CD4-positive, alpha-beta memory T cell (primary cell): ENCODE data around the gene UBL7. TPM values are rescaled to one million over a fixed set of nuclear protein-coding genes. Genes with fewer than 3 reads are reported as not detected.
A peak's percentile ranks its signal among the peaks of the same experiment; 100 is the strongest.

Source experiments
- CTCF ChIA-PET: fragments of 350-600 bp; sonication (Branson Sonifier 250); formaldehyde crosslinking; loops from one replicate; lab custom pipeline; 2021; ENCODE audit warnings: inconsistent platforms; ENCODE audit not compliant: partially characterized antibody; lab: Charles Lee
- POLR2A ChIA-PET: fragments of 350-600 bp; sonication (Branson Sonifier 250); formaldehyde crosslinking; loops from one replicate; lab custom pipeline; 2021; ENCODE audit not compliant: partially characterized antibody; lab: Charles Lee
- DNase-seq, 5 donors: peaks; one replicate each; pipeline versions ENCODE4 v3.0.0 to v3.0.0-alpha.2; 2020 to 2022; ENCODE audit warnings: mixed read lengths in 1 of 5
- H3K27ac ChIP-seq: one replicate; pipeline ENCODE4 v1.7.0; 2013; ENCODE audit warnings: low read depth, low read length
- H3K27me3 ChIP-seq: 2 replicates; pipeline ENCODE4 v1.7.0; 2013; ENCODE audit warnings: mild to moderate bottlenecking, low read length, moderate library complexity; ENCODE audit not compliant: insufficient read depth
- H3K36me3 ChIP-seq: 2 replicates; pipeline ENCODE4 v1.7.0; 2013; ENCODE audit warnings: mild to moderate bottlenecking, low read length, moderate library complexity; ENCODE audit not compliant: insufficient read depth
- H3K4me1 ChIP-seq: 2 replicates; pipeline ENCODE4 v1.7.0; 2013; ENCODE audit warnings: mild to moderate bottlenecking, low read length, moderate library complexity; ENCODE audit not compliant: insufficient read depth
- H3K4me3 ChIP-seq, 2 donors: one replicate each; pipeline ENCODE4 v1.7.0; 2013; ENCODE audit warnings: low read length in 2 of 2, mild to moderate bottlenecking in 1 of 2
- H3K9me3 ChIP-seq, 2 donors: one replicate each; pipeline ENCODE4 v1.7.0; 2013; ENCODE audit warnings: low read length in 2 of 2, control low read depth in 1 of 2; ENCODE audit not compliant: control insufficient read depth in 1 of 2
- H3K27ac Mint-ChIP-seq, 7 donors: one replicate each; pipeline ENCODE4 v1.8.0; 2020 to 2021; ENCODE audit warnings: mixed read lengths in 7 of 7, mild to moderate bottlenecking in 6 of 7, inconsistent platforms in 3 of 7, moderate library complexity in 3 of 7
- H3K27me3 Mint-ChIP-seq, 2 donors: one replicate each; pipeline ENCODE4 v1.8.0; 2020 to 2021; ENCODE audit warnings: mixed read lengths in 2 of 2
- H3K36me3 Mint-ChIP-seq, 2 donors: one replicate each; pipeline ENCODE4 v1.8.0; 2020 to 2021; ENCODE audit warnings: mixed read lengths in 2 of 2, inconsistent platforms in 1 of 2, mild to moderate bottlenecking in 1 of 2
- H3K4me1 Mint-ChIP-seq, 4 donors: one replicate each; pipeline ENCODE4 v1.8.0; 2020 to 2021; ENCODE audit warnings: mixed read lengths in 4 of 4, mild to moderate bottlenecking in 1 of 4
- H3K4me3 Mint-ChIP-seq, 8 donors: one replicate each; pipeline ENCODE4 v1.8.0; 2020 to 2021; ENCODE audit warnings: mixed read lengths in 8 of 8, mild to moderate bottlenecking in 7 of 8, moderate library complexity in 6 of 8, inconsistent platforms in 3 of 8
- H3K9me3 Mint-ChIP-seq, 8 donors: one replicate each; pipeline ENCODE4 v1.8.0; 2020 to 2021; ENCODE audit warnings: mixed read lengths in 8 of 8, mild to moderate bottlenecking in 5 of 8, inconsistent platforms in 3 of 8, moderate library complexity in 1 of 8
- intact Hi-C: fragments of 100-400 bp; cut with micrococcal nuclease; formaldehyde crosslinking; loops from one replicate; pipeline ENCODE4 v1.15.1; 2023
- polyA plus RNA-seq, 2 donors: library from polyadenylated mRNA; unstranded; fragments of 300-500 nt; fragmentation: Illumina TruSeq; gene quantifications; one replicate each; pipeline ENCODE4 v1.2.3, GENCODE V29; 2021
- total RNA-seq, 2 experiments: library from RNA; stranded (reverse); gene quantifications; one replicate each; pipeline ENCODE4 v1.2.3, GENCODE V29; 2021

The UBL7 gene
- total and polyA plus RNA-seq, 4 experiments from 2014 or later, result 36.4 to 96.5 (median 66.5) TPM

DNA sequence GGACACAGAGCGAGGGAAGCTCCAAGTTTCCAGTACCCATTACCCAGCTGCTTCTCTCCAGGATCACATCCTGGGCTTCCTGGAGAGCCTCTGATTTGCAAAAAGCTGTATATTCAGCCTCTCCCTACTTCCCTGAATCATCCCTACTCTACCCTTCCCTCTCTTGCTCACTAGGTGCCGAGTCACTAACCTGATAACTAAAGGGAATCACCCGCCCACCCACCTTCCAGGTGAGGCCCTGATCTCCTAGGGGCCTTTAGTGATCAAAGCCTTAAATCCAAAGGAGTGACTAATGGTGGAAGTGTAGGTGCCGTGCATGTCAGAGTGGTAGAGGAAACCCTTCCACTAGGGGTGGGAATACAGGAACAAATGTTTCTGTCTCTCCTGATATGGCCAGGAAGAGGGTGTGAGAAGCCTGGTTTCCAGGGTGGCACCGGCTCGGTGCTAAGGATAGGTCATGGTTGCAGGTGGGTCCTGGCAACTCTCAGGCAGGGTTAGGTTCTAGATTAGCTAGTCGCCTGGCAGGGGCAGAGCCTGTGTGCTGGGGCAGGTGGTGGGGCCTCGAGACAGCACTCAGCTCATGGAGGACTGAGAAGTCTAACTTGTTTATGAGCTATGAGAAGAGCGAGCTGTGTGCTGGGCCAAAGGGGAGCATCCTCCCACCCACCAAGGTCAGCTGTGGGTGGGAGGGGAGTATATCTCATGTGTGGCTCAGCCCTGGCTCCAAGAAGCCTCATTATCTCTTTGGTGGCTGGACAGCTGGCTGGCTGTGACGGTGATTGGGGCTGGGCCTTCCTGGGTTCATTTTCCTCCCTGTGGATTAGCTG is 37.3 kb downstream of the UBL7 start:
- POLR2A ChIA-PET, result no interaction called here
- CTCF ChIA-PET, result interaction anchor here (0.7 to 1.0 kb wide), 2 partner anchors 16 to 42 kb away, joined by 3 read pairs; no protein-coding TSS in a partner anchor
- no peak overlapping the region for H3K4me3 ChIP-seq
- no peaks in the 10 kb centered on the region for H3K9me3 ChIP-seq
- intact Hi-C loops, result no loop called here
- Mint-ChIP-seq H3K27me3 (no peaks in the 10 kb centered on the region), H3K4me3 (no peak overlapping the region), H3K9me3 (no peaks in the 10 kb centered on the region), H3K4me1 (peaks cover 0 to 2% (median 0%) of the 10 kb centered on the region in 4 donors), H3K36me3 (no peaks in the 10 kb centered on the region), H3K27ac (peak overlapping the region in 1 of 7 donors; percentile 78)
- no peak overlapping the region for H3K27ac ChIP-seq
- DNase-seq, result no peak
- no peaks in the 10 kb centered on the region for H3K27me3 ChIP-seq
- no peaks in the 10 kb centered on the region for H3K4me1 ChIP-seq
- no peaks in the 10 kb centered on the region for H3K36me3 ChIP-seq

DNA sequence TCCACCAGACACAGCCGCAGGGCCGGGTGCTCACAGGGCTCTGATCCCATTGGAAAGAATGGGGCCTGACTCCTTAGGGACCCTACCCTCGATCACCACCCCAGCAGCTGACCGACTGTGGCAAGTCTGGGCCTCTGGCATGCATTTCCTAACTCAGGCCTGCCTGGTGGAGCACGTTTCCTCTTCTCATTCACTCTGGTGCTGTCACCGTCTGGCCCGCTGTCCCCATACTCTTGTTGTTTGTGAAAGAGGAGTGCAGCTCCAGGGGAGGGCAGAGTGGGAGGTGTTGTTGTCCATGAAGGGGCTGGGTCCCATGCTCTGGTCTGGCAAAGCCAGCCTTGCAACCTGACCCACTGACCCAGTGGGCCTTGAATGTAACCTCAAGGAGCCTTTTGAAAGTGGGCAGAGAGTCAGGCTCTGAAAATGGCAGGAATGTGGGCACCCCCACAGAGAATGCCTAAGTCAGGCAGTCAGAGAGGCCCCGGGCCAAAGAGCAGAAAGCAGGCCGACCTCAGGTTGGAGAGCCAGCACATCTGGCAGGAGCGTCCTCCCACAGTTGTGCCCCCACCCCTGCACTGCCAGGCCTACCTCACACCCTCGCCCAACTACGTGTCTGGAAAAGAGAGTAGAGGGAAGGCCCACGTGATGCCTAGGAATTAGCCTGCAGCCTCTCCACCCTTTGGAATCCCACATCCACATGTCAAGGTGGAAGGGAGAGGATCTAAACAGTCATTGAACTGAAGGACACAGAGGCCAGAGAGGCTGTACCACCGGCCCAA is 38.1 kb downstream of the UBL7 start:
- ChIA-PET CTCF (interaction anchor here (0.7 kb wide), 1 partner anchor 41 kb away, joined by 3 read pairs; no protein-coding TSS in a partner anchor), POLR2A (no interaction called here)
- Mint-ChIP-seq H3K4me3 (no peak overlapping the region), H3K4me1 (peaks cover 0 to 2% (median 0%) of the 10 kb centered on the region in 4 donors), H3K36me3 (no peaks in the 10 kb centered on the region), H3K27ac (no peak overlapping the region), H3K27me3 (no peaks in the 10 kb centered on the region), H3K9me3 (no peaks in the 10 kb centered on the region)
- no peaks in the 10 kb centered on the region for H3K4me1 ChIP-seq
- H3K9me3 ChIP-seq, result no peaks in the 10 kb centered on the region
- no peaks in the 10 kb centered on the region for H3K27me3 ChIP-seq
- no peaks in the 10 kb centered on the region for H3K36me3 ChIP-seq
- no peak overlapping the region for H3K4me3 ChIP-seq
- no peak overlapping the region for H3K27ac ChIP-seq
- intact Hi-C loops, result no loop called here
- no peak for DNase-seq

DNA sequence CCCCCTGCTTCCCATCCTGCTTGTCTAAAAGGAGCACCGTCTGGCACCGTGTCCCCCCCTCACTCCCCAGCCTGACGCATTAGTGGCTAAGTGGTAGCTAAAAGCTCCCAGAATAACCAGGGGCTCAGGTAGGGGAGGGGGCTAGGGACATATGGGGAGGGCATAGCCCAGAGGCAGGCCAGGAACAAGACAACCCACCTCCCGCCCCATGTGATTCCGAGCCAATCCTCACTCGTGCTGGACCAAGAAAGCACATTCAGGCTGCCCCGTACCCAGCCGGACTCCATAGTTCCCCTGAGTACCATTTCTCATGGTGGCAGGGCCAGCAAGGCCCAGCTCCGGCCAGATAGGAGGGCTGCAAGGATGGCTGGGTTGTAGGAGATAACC is 38.7 kb downstream of the UBL7 start:
- H3K9me3 Mint-ChIP-seq, result no peaks in the 10 kb centered on the region
- Histone ChIP-seq H3K27ac (no peak overlapping the region), H3K36me3 (no peaks in the 10 kb centered on the region), H3K4me1 (no peaks in the 10 kb centered on the region), H3K4me3 (no peak overlapping the region), H3K27me3 (no peaks in the 10 kb centered on the region), H3K9me3 (no peaks in the 10 kb centered on the region)
- no peak for DNase-seq
- no peak overlapping the region for H3K27ac Mint-ChIP-seq
- POLR2A ChIA-PET, result no interaction called here
- CTCF ChIA-PET, result no interaction called here
- H3K27me3 Mint-ChIP-seq, result no peaks in the 10 kb centered on the region
- H3K4me3 Mint-ChIP-seq, result no peak overlapping the region
- no peaks in the 10 kb centered on the region for H3K36me3 Mint-ChIP-seq
- intact Hi-C loops, result no loop called here
- peaks cover 0 to 2% (median 0%) of the 10 kb centered on the region in 4 donors for H3K4me1 Mint-ChIP-seq

DNA sequence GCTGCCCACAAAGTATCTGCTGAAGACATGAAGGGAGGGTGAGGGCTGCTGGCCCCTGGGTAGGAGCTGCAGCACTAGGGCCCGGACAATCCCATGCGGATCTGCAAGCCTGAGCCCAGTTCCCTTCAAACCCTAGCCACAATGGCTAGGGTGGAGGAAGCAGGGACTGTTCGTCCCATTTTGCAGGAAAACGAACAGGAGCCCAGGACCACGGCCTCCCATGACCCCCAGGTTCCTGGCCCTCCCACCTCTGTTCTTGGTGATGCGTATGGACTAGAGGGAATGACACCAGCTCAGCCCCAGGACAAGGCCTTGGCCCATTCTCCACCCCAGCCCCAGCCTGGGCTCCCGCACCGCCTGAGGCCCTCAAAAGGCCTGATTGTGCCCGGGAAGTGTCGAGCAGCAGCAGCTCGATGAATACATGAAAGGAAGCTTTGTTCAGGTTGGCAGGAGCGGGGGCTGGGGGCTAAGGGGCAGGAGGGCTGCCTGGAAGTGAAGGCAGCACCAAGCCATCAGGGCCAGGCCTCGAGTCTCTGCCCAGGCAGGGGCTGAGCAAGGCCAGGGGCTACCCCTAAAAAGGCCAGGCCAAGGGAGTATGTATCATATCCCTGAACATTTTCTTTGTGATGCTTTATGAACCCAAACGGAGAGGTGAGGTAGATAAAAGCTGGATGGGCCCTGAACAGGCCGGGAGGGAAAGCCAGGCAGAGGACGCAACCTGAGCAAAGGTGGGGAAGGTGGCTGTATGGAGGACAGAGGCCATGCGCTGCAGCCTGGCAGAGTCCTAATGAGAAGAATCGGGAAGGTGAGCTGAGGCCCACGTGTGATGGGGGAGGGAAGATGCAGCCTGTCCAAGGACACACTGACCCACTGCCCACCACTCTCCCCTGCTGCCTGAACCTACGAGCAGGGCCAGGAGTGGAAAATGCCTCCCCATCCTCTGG is 39.4 kb downstream of the UBL7 start:
- H3K27me3 Mint-ChIP-seq, result no peaks in the 10 kb centered on the region
- no peak overlapping the region for H3K4me3 ChIP-seq
- intact Hi-C loops, result no loop called here
- no peaks in the 10 kb centered on the region for H3K9me3 Mint-ChIP-seq
- ChIA-PET CTCF (no interaction called here), POLR2A (no interaction called here)
- no peak overlapping the region for H3K4me3 Mint-ChIP-seq
- peaks cover 0 to 2% (median 0%) of the 10 kb centered on the region in 4 donors for H3K4me1 Mint-ChIP-seq
- H3K4me1 ChIP-seq, result no peaks in the 10 kb centered on the region
- H3K27me3 ChIP-seq, result no peaks in the 10 kb centered on the region
- no peak overlapping the region for H3K27ac ChIP-seq
- DNase-seq, result no peak
- no peaks in the 10 kb centered on the region for H3K9me3 ChIP-seq
- H3K36me3 ChIP-seq, result no peaks in the 10 kb centered on the region
- no peaks in the 10 kb centered on the region for H3K36me3 Mint-ChIP-seq
- peak overlapping the region in 1 of 7 donors; percentile 66 for H3K27ac Mint-ChIP-seq

DNA sequence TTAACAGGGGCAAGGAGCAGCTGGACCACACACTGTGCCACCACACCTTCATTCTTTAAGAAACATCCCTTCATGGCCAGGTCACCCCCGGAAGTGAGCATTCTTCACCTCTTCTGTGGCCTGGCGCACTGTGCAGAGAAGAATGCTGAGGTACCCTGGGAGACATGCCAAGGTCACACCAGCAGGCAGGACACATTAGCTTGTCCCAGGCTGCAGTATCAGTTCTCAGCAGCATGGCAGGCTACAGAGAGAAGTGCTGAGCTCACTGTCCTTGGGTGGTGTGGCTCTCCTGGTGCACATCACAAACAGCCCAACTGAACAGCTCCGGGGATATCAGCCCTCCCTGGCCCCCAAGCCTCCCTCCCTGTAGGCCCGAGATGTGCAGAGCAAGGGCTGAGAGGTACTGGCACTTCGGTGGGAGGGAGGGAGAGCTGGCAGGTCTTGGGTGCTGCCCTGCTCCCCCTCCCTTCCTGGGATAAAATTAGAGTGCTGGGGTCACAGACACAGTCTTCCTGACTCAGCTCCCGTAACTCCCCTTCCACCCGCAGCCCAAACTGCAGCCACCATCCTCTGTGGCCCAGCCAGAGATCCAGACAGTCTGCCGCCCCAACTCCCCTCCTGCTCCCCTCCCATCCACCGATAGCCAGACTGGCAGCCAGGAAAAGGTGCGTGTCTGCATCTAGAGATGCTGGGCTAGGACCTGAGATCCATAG is 40.6 kb downstream of the UBL7 start:
- H3K4me3 Mint-ChIP-seq, result no peak overlapping the region

DNA sequence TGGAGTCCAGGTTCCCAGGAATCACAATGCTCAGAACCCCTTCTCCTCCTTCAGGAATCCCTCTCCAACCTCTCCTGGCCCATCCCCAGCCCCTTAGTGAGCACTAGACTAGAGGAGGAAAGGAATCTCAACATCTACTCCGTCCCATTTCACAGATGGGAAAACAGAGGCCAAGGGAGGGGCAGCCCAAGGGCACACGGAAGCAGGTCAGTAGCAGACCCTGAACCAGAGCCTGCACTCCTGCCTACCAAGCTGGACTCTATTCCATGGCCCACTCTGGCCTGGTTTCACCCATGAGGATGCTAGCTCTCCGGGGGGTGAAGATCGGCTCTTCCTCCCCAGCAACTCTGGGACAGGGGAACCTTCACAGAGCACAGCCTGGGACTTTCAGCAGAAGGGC is 41.5 kb downstream of the UBL7 start:
- Mint-ChIP-seq H3K27ac (no peak overlapping the region), H3K27me3 (no peaks in the 10 kb centered on the region), H3K4me1 (peaks cover 0 to 2% (median 0%) of the 10 kb centered on the region in 4 donors), H3K9me3 (no peaks in the 10 kb centered on the region), H3K4me3 (no peak overlapping the region), H3K36me3 (peaks cover 0 to 2% of the 10 kb centered on the region in 2 donors)
- Histone ChIP-seq H3K27ac (no peak overlapping the region), H3K4me1 (no peaks in the 10 kb centered on the region), H3K4me3 (no peak overlapping the region), H3K9me3 (no peaks in the 10 kb centered on the region), H3K36me3 (no peaks in the 10 kb centered on the region), H3K27me3 (no peaks in the 10 kb centered on the region)
- ChIA-PET CTCF (no interaction called here), POLR2A (no interaction called here)
- DNase-seq, result no peak
- intact Hi-C loops, result no loop called here

More for the DNA sequence above, 40.6 kb downstream of the UBL7 start:
- Histone ChIP-seq H3K27me3 (no peaks in the 10 kb centered on the region), H3K4me1 (no peaks in the 10 kb centered on the region), H3K27ac (no peak overlapping the region), H3K9me3 (no peaks in the 10 kb centered on the region), H3K36me3 (no peaks in the 10 kb centered on the region), H3K4me3 (no peak overlapping the region)
- Mint-ChIP-seq H3K27ac (peak overlapping the region in 1 of 7 donors; percentile 48), H3K4me1 (peaks cover 0 to 2% (median 0%) of the 10 kb centered on the region in 4 donors), H3K27me3 (no peaks in the 10 kb centered on the region), H3K36me3 (peaks cover 0 to 2% of the 10 kb centered on the region in 2 donors), H3K9me3 (no peaks in the 10 kb centered on the region)
- ChIA-PET CTCF (interaction anchor here (0.9 kb wide), 1 partner anchor 19 kb away, joined by 3 read pairs; no protein-coding TSS in a partner anchor), POLR2A (no interaction called here)
- no peak for DNase-seq
- intact Hi-C loops, result no loop called here
